NCI-H128 (cell line): ENCODE results near the gene SERINC2.
"Not testable (repeated sequence)": the region's sequence is repeated elsewhere in the genome, so short reads cannot be mapped to it uniquely, and the experiment has no call there.

Experiments used
- DNase-seq: peaks from one replicate; lab custom pipeline; 2025; ENCODE audit not compliant: unreplicated experiment; lab: John Stamatoyannopoulos, UW

SERINC2 gene

GRCh38 chr1:31460027-31460426 is 47.0 kb downstream of the SERINC2 start:
- DNase-seq: no peak

- DNase-seq: no peak
Observed at GRCh38 chr1:31467005-31467674, 54.1 kb downstream of the SERINC2 start.

GRCh38 chr1:31470794-31471315 is 57.8 kb downstream of the SERINC2 start:
- no peak for DNase-seq

- DNase-seq: not testable (repeated sequence)
Observed at GRCh38 chr1:31471452-31472313, 58.7 kb downstream of the SERINC2 start.

- DNase-seq: not testable (repeated sequence)
Observed at GRCh38 chr1:31472314-31472651, 59.3 kb downstream of the SERINC2 start.

- not testable (repeated sequence) for DNase-seq
Observed at GRCh38 chr1:31472673-31473072, 59.7 kb downstream of the SERINC2 start.

- DNase-seq: not testable (repeated sequence)
Observed at GRCh38 chr1:31473508-31473907, 60.5 kb downstream of the SERINC2 start.

- not testable (repeated sequence) for DNase-seq
Observed at GRCh38 chr1:31474567-31474966, 61.6 kb downstream of the SERINC2 start.

- DNase-seq: peak; percentile 31
Observed at GRCh38 chr1:31476891-31477846, 64.2 kb downstream of the SERINC2 start.

GRCh38 chr1:31478167-31478566 is 65.2 kb downstream of the SERINC2 start:
- DNase-seq: no peak

- no peak for DNase-seq
Observed at GRCh38 chr1:31479811-31480210, 66.8 kb downstream of the SERINC2 start.

GRCh38 chr1:31480426-31480825 is 67.4 kb downstream of the SERINC2 start:
- DNase-seq: not testable (repeated sequence)

GRCh38 chr1:31482482-31483011 is 69.5 kb downstream of the SERINC2 start:
- DNase-seq: no peak

GRCh38 chr1:31483012-31483946 is 70.3 kb downstream of the SERINC2 start:
- no peak for DNase-seq
